Neuronal stem cell (in vitro differentiated cells): ENCODE measurements around the gene ABCC10.

Experiments used
- DNase-seq: peaks from one replicate; pipeline ENCODE4 v3.0.0-alpha.2; 2013; ENCODE audit warnings: low spot score
- H2AFZ ChIP-seq: one replicate; pipeline ENCODE4 v1.6.1; 2013; ENCODE audit warnings: mild to moderate bottlenecking, low read length, inconsistent platforms
- H2AK5ac ChIP-seq: 2 replicates; pipeline ENCODE4 v1.6.1; 2013; ENCODE audit warnings: low read depth, mild to moderate bottlenecking, inconsistent platforms, low read length, moderate library complexity, mixed read lengths
- H2BK120ac ChIP-seq: 2 replicates; pipeline ENCODE4 v1.6.1; 2013; ENCODE audit warnings: low read depth, mild to moderate bottlenecking, inconsistent platforms, low read length, moderate library complexity, mixed read lengths
- H2BK12ac ChIP-seq: one replicate; pipeline ENCODE4 v1.6.1; 2013; ENCODE audit warnings: low read length, inconsistent platforms
- H2BK15ac ChIP-seq: 2 replicates; pipeline ENCODE4 v1.6.1; 2013; ENCODE audit warnings: mild to moderate bottlenecking, low read length, inconsistent platforms, mixed read lengths
- H2BK5ac ChIP-seq: one replicate; pipeline ENCODE4 v1.6.1; 2013; ENCODE audit warnings: inconsistent platforms, mild to moderate bottlenecking, low read length, moderate library complexity
- H3K14ac ChIP-seq: one replicate; pipeline ENCODE4 v1.6.1; 2013; ENCODE audit warnings: low read length, inconsistent platforms
- H3K18ac ChIP-seq: 2 replicates; pipeline ENCODE4 v1.6.1; 2013; ENCODE audit warnings: low read length, inconsistent platforms
- H3K23ac ChIP-seq: 2 replicates; pipeline ENCODE4 v1.6.1; 2013; ENCODE audit warnings: low read depth, mild to moderate bottlenecking, mixed read lengths, low read length, inconsistent platforms; ENCODE audit not compliant: poor library complexity
- H3K27ac ChIP-seq: replicated peaks from 3 replicates; pipeline ENCODE4 v1.5.1; 2013; ENCODE audit warnings: low read length, inconsistent platforms
- H3K27me3 ChIP-seq, 3 experiments: 2 replicates each; pipeline ENCODE4 v1.6.1; 2013; ENCODE audit warnings: low read length in 3 of 3, mild to moderate bottlenecking in 2 of 3, inconsistent platforms in 1 of 3, low read depth in 1 of 3, mixed read lengths in 1 of 3, moderate library complexity in 1 of 3; ENCODE audit not compliant: control insufficient read depth in 3 of 3, insufficient read depth in 3 of 3
- H3K36me3 ChIP-seq, 2 donors: replicated peaks in 1 of 2; 2 replicates each; pipeline ENCODE4 v1.6.1; 2013; ENCODE audit warnings: low read length in 2 of 2; ENCODE audit not compliant: control insufficient read depth in 2 of 2, insufficient read depth in 2 of 2
- H3K4ac ChIP-seq: 2 replicates; pipeline ENCODE4 v1.6.1; 2013; ENCODE audit warnings: inconsistent platforms, mild to moderate bottlenecking, low read length, moderate library complexity
- H3K4me1 ChIP-seq, 2 donors: 1 replicate in 1 of 2; 2 replicates in 1 of 2; pipeline ENCODE4 v1.6.1; 2013; ENCODE audit warnings: low read length in 2 of 2, low read depth in 1 of 2; ENCODE audit not compliant: control insufficient read depth in 2 of 2, insufficient read depth in 1 of 2
- H3K4me2 ChIP-seq: one replicate; pipeline ENCODE4 v1.6.1; 2013; ENCODE audit warnings: mild to moderate bottlenecking, low read length, inconsistent platforms; ENCODE audit not compliant: insufficient read depth, poor library complexity, severe bottlenecking
- H3K4me3 ChIP-seq, 2 donors: 2 replicates each; pipeline ENCODE4 v1.5.1; 2013; ENCODE audit warnings: low read length in 2 of 2, mild to moderate bottlenecking in 2 of 2, inconsistent platforms in 1 of 2, moderate library complexity in 1 of 2
- H3K79me1 ChIP-seq: one replicate; pipeline ENCODE4 v1.6.1; 2013; ENCODE audit warnings: low read depth, mild to moderate bottlenecking, inconsistent platforms, low read length, moderate library complexity
- H3K9ac ChIP-seq: one replicate; pipeline ENCODE4 v1.6.1; 2013; ENCODE audit warnings: mild to moderate bottlenecking, low read depth, low read length, inconsistent platforms; ENCODE audit not compliant: poor library complexity
- H3K9me3 ChIP-seq, 2 donors: replicated peaks in 1 of 2; 2 replicates each; pipeline versions ENCODE3 to v1.6.1; 2013; ENCODE audit warnings: low read length in 2 of 2, mild to moderate bottlenecking in 2 of 2, inconsistent platforms in 1 of 2, low read depth in 1 of 2, mixed read lengths in 1 of 2, moderate library complexity in 1 of 2; ENCODE audit not compliant: control insufficient read depth in 2 of 2, insufficient read depth in 1 of 2
- H4K8ac ChIP-seq: one replicate; pipeline ENCODE4 v1.6.1; 2013; ENCODE audit warnings: low read depth, mild to moderate bottlenecking, inconsistent platforms, low read length, moderate library complexity
- H4K91ac ChIP-seq: one replicate; pipeline ENCODE4 v1.6.1; 2013; ENCODE audit warnings: low read length, low read depth, mild to moderate bottlenecking, inconsistent platforms; ENCODE audit not compliant: poor library complexity
- WGBS, 2 donors: extraction: QIAGEN DNeasy Blood & Tissue Kit; methylation state at CpG; one replicate each; pipeline ENCODE4 v1.1.7; 2013; ENCODE audit warnings: missing lambda C conversion rate in 2 of 2, mixed read lengths in 1 of 2; ENCODE audit not compliant: insufficient read length in 2 of 2, insufficient replicate concordance in 1 of 2; ENCODE audit errors: extremely low coverage in 2 of 2; 5-methylcytosine and 5-hydroxymethylcytosine counted together

The ABCC10 gene

GRCh38 chr6:43481591-43482236 lies 54.4 kb downstream of the ABCC10 start:
- H4K91ac ChIP-seq: no peak overlapping the region
- no peak overlapping the region for H2BK15ac ChIP-seq
- no peak overlapping the region for H3K4me2 ChIP-seq
- no peak overlapping the region for H3K23ac ChIP-seq
- no peak overlapping the region for H2AFZ ChIP-seq
- H3K14ac ChIP-seq: no peak overlapping the region
- no peak overlapping the region for H3K4ac ChIP-seq
- no CpG with 5 or more reads among the region's 11 CpGs for WGBS, 2 donors
- no peaks in the 10 kb centered on the region for H3K27me3 ChIP-seq
- H2BK12ac ChIP-seq: no peak overlapping the region
- no peaks in the 10 kb centered on the region for H3K9me3 ChIP-seq
- no peak overlapping the region for H2BK5ac ChIP-seq
- H3K36me3 ChIP-seq: peaks cover 0 to 24% of the 10 kb centered on the region in 2 donors
- no peak overlapping the region for H3K9ac ChIP-seq
- no peak overlapping the region for H3K27ac ChIP-seq
- no peak overlapping the region for H2BK120ac ChIP-seq
- H3K18ac ChIP-seq: no peak overlapping the region
- no peak for DNase-seq
- H4K8ac ChIP-seq: no peak overlapping the region
- no peak overlapping the region for H3K4me3 ChIP-seq
- H2AK5ac ChIP-seq: no peak overlapping the region
- peaks cover 4% of the 10 kb centered on the region for H3K79me1 ChIP-seq
- H3K4me1 ChIP-seq: peaks cover 9 to 10% of the 10 kb centered on the region in 2 donors

GRCh38 chr6:43488667-43489276 lies 61.4 kb downstream of the ABCC10 start:
- H3K4me2 ChIP-seq: no peak overlapping the region
- no peak overlapping the region for H4K8ac ChIP-seq
- no peak for DNase-seq
- no peak overlapping the region for H2BK5ac ChIP-seq
- no peaks in the 10 kb centered on the region for H3K9me3 ChIP-seq
- H2BK120ac ChIP-seq: no peak overlapping the region
- no peak overlapping the region for H2AK5ac ChIP-seq
- H3K4me3 ChIP-seq: no peak overlapping the region
- H3K14ac ChIP-seq: no peak overlapping the region
- no peak overlapping the region for H2BK12ac ChIP-seq
- H3K4me1 ChIP-seq: peaks cover 0 to 6% of the 10 kb centered on the region in 2 donors
- H2BK15ac ChIP-seq: no peak overlapping the region
- H3K18ac ChIP-seq: no peak overlapping the region
- peaks cover 3% of the 10 kb centered on the region for H3K79me1 ChIP-seq
- no peak overlapping the region for H3K9ac ChIP-seq
- no CpG with 5 or more reads among the region's 4 CpGs for WGBS, 2 donors
- no peak overlapping the region for H4K91ac ChIP-seq
- H3K36me3 ChIP-seq: peaks cover 0 to 28% of the 10 kb centered on the region in 2 donors
- H3K23ac ChIP-seq: no peak overlapping the region
- H2AFZ ChIP-seq: no peak overlapping the region
- no peak overlapping the region for H3K4ac ChIP-seq
- H3K27ac ChIP-seq: no peak overlapping the region
- no peaks in the 10 kb centered on the region for H3K27me3 ChIP-seq

- Histone ChIP-seq H2BK15ac (no peak overlapping the region), H4K91ac (no peak overlapping the region), H4K8ac (no peak overlapping the region), H3K4ac (no peak overlapping the region), H3K18ac (peak overlapping the region; percentile 15), H3K9me3 (no peaks in the 10 kb centered on the region), H3K14ac (no peak overlapping the region), H3K9ac (no peak overlapping the region), H2BK12ac (no peak overlapping the region), H2AFZ (no peak overlapping the region), H2BK120ac (no peak overlapping the region), H3K4me2 (no peak overlapping the region), H3K36me3 (peaks cover 0 to 28% of the 10 kb centered on the region in 2 donors), H3K23ac (no peak overlapping the region), H3K79me1 (peaks cover 5% of the 10 kb centered on the region), H2AK5ac (no peak overlapping the region), H2BK5ac (no peak overlapping the region), H3K4me1 (peaks cover 0 to 6% of the 10 kb centered on the region in 2 donors), H3K27ac (no peak overlapping the region), H3K4me3 (peak overlapping the region in 1 of 2 donors; percentile 53), H3K27me3 (no peaks in the 10 kb centered on the region)
- no CpG with 5 or more reads among the region's 12 CpGs for WGBS, 2 donors
- no peak for DNase-seq
These were observed 62.1 kb downstream of the ABCC10 start for GRCh38 chr6:43489277-43490072.

GRCh38 chr6:43490523-43490939 lies 63.2 kb downstream of the ABCC10 start:
- Histone ChIP-seq H3K4me2 (no peak overlapping the region), H2AK5ac (no peak overlapping the region), H2BK15ac (no peak overlapping the region), H2BK120ac (no peak overlapping the region), H3K14ac (no peak overlapping the region), H3K4me3 (no peak overlapping the region), H3K23ac (no peak overlapping the region), H3K18ac (no peak overlapping the region), H3K79me1 (peaks cover 5% of the 10 kb centered on the region), H3K9me3 (no peaks in the 10 kb centered on the region), H3K36me3 (peaks cover 0 to 27% of the 10 kb centered on the region in 2 donors), H3K4me1 (peaks cover 1 to 13% of the 10 kb centered on the region in 2 donors), H2AFZ (no peak overlapping the region), H2BK5ac (no peak overlapping the region), H2BK12ac (no peak overlapping the region), H3K4ac (no peak overlapping the region), H4K8ac (no peak overlapping the region), H3K27me3 (no peaks in the 10 kb centered on the region), H3K9ac (no peak overlapping the region), H3K27ac (no peak overlapping the region), H4K91ac (no peak overlapping the region)
- no peak for DNase-seq
- no CpG with 5 or more reads among the region's 6 CpGs for WGBS, 2 donors
